ENCODE measurements around the gene SLC9C2. TPM values are rescaled to one million over a fixed set of nuclear protein-coding genes. Genes with fewer than 3 reads are reported as not detected.

The SLC9C2 gene
- total RNA-seq, 1 experiment from 2014 or later = not detected

DNA sequence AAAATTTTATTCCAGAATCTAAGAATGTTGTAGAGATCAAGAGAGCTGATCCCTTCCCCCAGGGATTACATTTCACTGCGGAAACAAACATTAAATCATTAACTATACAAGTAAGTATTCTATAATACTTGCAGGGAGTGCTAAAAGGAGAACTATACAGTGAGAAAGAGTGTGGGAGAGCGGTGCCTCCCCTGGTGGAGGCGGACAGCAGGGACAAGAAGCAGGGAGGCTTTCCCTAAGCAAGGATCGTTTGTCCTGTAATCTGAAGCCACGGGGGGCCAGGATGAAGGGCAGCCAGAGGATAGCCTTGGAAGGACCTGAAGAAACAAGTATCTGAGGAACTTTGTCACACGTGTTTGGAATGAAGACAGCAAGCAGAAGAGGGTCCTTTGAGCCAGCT, 40.1 kb downstream of the SLC9C2 start:
- TF ChIP-seq, protein P1, sequence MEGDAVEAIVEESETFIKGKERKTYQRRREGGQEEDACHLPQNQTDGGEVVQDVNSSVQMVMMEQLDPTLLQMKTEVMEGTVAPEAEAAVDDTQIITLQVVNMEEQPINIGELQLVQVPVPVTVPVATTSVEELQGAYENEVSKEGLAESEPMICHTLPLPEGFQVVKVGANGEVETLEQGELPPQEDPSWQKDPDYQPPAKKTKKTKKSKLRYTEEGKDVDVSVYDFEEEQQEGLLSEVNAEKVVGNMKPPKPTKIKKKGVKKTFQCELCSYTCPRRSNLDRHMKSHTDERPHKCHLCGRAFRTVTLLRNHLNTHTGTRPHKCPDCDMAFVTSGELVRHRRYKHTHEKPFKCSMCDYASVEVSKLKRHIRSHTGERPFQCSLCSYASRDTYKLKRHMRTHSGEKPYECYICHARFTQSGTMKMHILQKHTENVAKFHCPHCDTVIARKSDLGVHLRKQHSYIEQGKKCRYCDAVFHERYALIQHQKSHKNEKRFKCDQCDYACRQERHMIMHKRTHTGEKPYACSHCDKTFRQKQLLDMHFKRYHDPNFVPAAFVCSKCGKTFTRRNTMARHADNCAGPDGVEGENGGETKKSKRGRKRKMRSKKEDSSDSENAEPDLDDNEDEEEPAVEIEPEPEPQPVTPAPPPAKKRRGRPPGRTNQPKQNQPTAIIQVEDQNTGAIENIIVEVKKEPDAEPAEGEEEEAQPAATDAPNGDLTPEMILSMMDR (IDR thresholded peaks at IDR 0.05; ENCODE audit: unreplicated experiment) = no peak
- Mint-ChIP-seq H3K4me1 (ENCODE audit: insufficient read depth, unreplicated experiment) (no peaks in the 10 kb centered on the region), H3K4me3 (ENCODE audit: unreplicated experiment) (no peak overlapping the region), H3K27me3 (ENCODE audit: insufficient read depth, unreplicated experiment) (no peaks in the 10 kb centered on the region), H3K27ac (ENCODE audit: low read depth, unreplicated experiment) (no peak overlapping the region), H3K9me3 (ENCODE audit: unreplicated experiment) (peaks cover 17% of the 10 kb centered on the region), H3K36me3 (ENCODE audit: insufficient read depth, unreplicated experiment) (no peaks in the 10 kb centered on the region)
- POLR2A ChIA-PET = interaction anchor here (0.6 to 1.9 kb wide), 4 partner anchors 10 to 36 kb away, joined by 3 to 4 read pairs (median 4); no protein-coding TSS in a partner anchor
- DNase-seq (ENCODE audit: unreplicated experiment) = no peak
- CTCF ChIA-PET = interaction anchor here (0.6 to 0.7 kb wide), 2 partner anchors 150 to 775 kb away, joined by 3 to 4 read pairs; no protein-coding TSS in a partner anchor
- intact Hi-C loops (cut with micrococcal nuclease) = no loop called here
- BruUV-seq (replicated peaks) = no TSS peak

DNA sequence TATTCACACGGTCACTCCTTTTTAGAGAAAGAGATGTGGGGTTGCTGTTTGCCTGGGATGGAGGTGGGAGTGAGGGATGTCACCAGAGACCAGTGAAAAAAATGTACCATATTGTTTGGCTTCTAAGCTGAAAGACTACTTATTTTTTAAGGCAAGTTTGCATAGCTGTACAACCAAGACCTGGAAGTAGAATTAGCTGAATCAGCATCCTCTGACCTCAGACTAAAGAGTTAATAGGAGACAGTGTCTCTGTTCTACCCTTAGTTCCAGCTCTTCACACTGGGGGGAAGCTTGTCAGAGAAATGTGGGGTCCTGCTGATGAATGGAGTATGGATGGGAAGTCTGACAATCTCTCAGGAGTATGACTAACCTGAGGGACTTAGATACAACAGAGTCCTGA, 41.6 kb downstream of the SLC9C2 start:
- TF ChIP-seq, protein P1 (IDR thresholded peaks at IDR 0.05; ENCODE audit: unreplicated experiment) = no peak
- H3K36me3 Mint-ChIP-seq (ENCODE audit: insufficient read depth, unreplicated experiment) = no peaks in the 10 kb centered on the region
- DNase-seq (ENCODE audit: unreplicated experiment) = no peak
- H3K4me3 Mint-ChIP-seq (ENCODE audit: unreplicated experiment) = no peak overlapping the region
- H3K27ac Mint-ChIP-seq (ENCODE audit: low read depth, unreplicated experiment) = no peak overlapping the region
- no peaks in the 10 kb centered on the region for H3K4me1 Mint-ChIP-seq (ENCODE audit: insufficient read depth, unreplicated experiment)
- ChIA-PET POLR2A (interaction anchor here (0.7 to 1.9 kb wide), 4 partner anchors 11 to 34 kb away, joined by 3 to 4 read pairs (median 4); no protein-coding TSS in a partner anchor), CTCF (interaction anchor here (0.7 to 1.1 kb wide), 3 partner anchors 13 to 220 kb away, joined by 3 to 4 read pairs (median 3); no protein-coding TSS in a partner anchor)
- intact Hi-C loops (cut with micrococcal nuclease) = no loop called here
- BruUV-seq (replicated peaks) = no TSS peak
- peaks cover 3% of the 10 kb centered on the region for H3K9me3 Mint-ChIP-seq (ENCODE audit: unreplicated experiment)
- H3K27me3 Mint-ChIP-seq (ENCODE audit: insufficient read depth, unreplicated experiment) = no peaks in the 10 kb centered on the region

DNA sequence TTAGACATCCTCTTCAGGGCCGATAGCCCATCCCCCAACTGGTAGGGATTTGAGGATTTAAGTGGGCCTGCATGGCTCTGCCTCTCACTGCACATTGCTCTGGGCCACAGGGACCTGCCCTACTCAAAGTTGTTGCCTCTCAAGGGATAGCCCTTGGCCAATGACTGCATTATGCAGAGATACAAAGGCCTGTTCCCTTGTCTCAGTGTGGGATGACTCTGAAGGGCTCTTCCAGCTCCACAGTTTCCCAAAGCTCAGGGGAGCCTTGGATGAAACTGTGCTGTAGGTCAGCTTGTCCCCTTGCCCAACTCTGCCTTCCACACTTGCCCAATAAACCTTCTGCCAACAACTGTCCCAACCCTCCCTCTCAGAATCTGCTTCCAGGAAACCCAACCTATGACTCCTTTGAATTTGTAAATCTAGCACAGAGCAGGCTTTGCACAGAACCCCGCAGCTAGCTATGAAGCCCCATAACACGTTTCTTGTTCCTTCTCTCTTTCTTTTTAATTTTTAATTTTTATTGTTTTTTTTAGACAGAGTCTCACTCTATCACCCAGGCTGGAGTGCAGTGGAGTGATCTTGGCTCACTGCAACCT, 42.5 kb downstream of the SLC9C2 start:
- POLR2A ChIA-PET = interaction anchor here (0.7 to 1.3 kb wide), 2 partner anchors 10 to 13 kb away, joined by 3 read pairs; no protein-coding TSS in a partner anchor
- CTCF ChIA-PET = interaction anchor here (0.7 to 1.0 kb wide), 3 partner anchors 26 to 221 kb away, joined by 3 to 5 read pairs (median 4); no protein-coding TSS in a partner anchor
- intact Hi-C loops (cut with micrococcal nuclease) = no loop called here
- peaks cover 2% of the 10 kb centered on the region for H3K4me1 Mint-ChIP-seq (ENCODE audit: insufficient read depth, unreplicated experiment)
- no peaks in the 10 kb centered on the region for H3K36me3 Mint-ChIP-seq (ENCODE audit: insufficient read depth, unreplicated experiment)
- no peak overlapping the region for H3K27ac Mint-ChIP-seq (ENCODE audit: low read depth, unreplicated experiment)
- TF ChIP-seq, protein P1 (IDR thresholded peaks at IDR 0.05; ENCODE audit: unreplicated experiment) = no peak
- BruUV-seq (replicated peaks) = no TSS peak
- DNase-seq (ENCODE audit: unreplicated experiment) = no peak
- H3K27me3 Mint-ChIP-seq (ENCODE audit: insufficient read depth, unreplicated experiment) = no peaks in the 10 kb centered on the region
- H3K9me3 Mint-ChIP-seq (ENCODE audit: unreplicated experiment) = no peaks in the 10 kb centered on the region
- no peak overlapping the region for H3K4me3 Mint-ChIP-seq (ENCODE audit: unreplicated experiment)

DNA sequence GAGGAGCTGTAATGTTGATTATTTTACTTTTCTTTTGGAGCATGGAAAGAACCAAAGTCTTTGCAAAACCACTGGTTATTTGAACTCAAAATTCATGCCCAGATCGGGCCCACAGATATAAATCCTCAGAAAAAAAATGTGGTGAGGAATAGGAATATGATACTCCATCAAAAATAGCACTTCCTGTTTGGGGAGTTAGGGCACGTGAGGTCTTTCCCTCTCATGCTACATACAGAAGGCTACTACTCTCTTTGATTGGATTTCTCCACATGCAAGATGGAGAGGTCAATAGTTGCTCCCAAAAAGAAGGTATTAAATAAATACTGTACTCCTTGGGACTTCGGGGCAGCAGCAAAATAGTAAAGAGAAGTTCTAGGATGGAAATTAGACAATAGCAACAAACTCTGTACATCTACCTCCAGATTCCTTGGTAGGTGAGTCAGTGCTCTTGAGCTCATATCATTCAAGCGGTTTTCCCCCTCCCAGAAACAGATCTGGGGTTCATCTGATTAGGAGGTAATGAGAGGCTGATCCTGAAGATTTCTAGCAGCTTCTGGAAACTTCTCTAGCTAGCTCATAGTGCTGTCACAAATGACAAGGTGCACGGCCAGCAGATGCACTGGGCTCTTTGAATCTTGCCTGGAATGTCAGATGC, 47.1 kb downstream of the SLC9C2 start:
- peak overlapping the region; percentile 65 for H3K27ac Mint-ChIP-seq (ENCODE audit: low read depth, unreplicated experiment)
- TF ChIP-seq, protein P1 (IDR thresholded peaks at IDR 0.05; ENCODE audit: unreplicated experiment) = no peak
- no peak for DNase-seq (ENCODE audit: unreplicated experiment)
- no peak overlapping the region for H3K4me3 Mint-ChIP-seq (ENCODE audit: unreplicated experiment)
- intact Hi-C loops (cut with micrococcal nuclease) = no loop called here
- H3K36me3 Mint-ChIP-seq (ENCODE audit: insufficient read depth, unreplicated experiment) = no peaks in the 10 kb centered on the region
- peaks cover 16% of the 10 kb centered on the region for H3K4me1 Mint-ChIP-seq (ENCODE audit: insufficient read depth, unreplicated experiment)
- ChIA-PET CTCF (interaction anchor here (0.7 to 1.0 kb wide), 2 partner anchors 8 to 13 kb away, joined by 3 to 4 read pairs; no protein-coding TSS in a partner anchor), POLR2A (interaction anchor here (0.5 to 0.9 kb wide), 4 partner anchors 26 to 159 kb away, joined by 3 to 4 read pairs (median 4); partner anchors contain the start of gene KLHL20)
- no peaks in the 10 kb centered on the region for H3K9me3 Mint-ChIP-seq (ENCODE audit: unreplicated experiment)
- BruUV-seq (replicated peaks) = no TSS peak
- no peaks in the 10 kb centered on the region for H3K27me3 Mint-ChIP-seq (ENCODE audit: insufficient read depth, unreplicated experiment)
